Stimulated activated CD8-positive, alpha-beta memory T cell treated with anti-CD3 and anti-CD28 coated beads, Interleukin-4, amount 100 ng/mL, for 1 hour (primary cell): Measurements from ENCODE around the gene SPSB1.

Experiments
- DNase-seq, 2 donors: peaks; one replicate each; pipeline ENCODE4 v3.0.0-alpha.2; 2020; ENCODE audit warnings: low read depth in 2 of 2, low spot score in 1 of 2

SPSB1 gene

GRCh38 chr1:9416918-9417500 is 124.3 kb downstream of the SPSB1 start:
- no peak for DNase-seq

DNA sequence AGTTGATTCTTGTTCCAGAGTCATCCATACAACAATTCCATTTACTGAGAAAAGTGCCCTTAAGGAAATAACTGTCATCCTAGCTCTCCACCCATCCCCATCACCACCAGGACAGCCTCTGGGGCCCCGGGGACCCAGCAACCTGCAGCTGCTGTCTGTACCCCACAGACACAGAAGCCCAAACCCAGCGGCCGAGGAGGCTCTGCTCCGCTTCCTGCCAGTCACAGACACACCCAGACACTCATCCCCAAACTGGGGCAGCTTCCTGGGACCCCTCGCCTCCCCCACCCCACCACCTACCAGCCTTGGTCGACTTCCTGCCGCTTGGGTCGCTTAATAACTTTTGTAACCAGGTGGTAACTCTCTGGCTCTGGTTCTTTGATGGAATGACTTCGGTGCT is 125.0 kb downstream of the SPSB1 start:
- no peak for DNase-seq

GRCh38 chr1:9418851-9419250 is 126.2 kb downstream of the SPSB1 start:
- no peak for DNase-seq
